ENCODE results near the gene PRKCB. TPM values are rescaled to one million over a fixed set of nuclear protein-coding genes. Genes with fewer than 3 reads are reported as not detected.

Gene PRKCB
- total RNA-seq, 1 donor from 2014 or later = 24.1 TPM

- TF ChIP-seq CTCF (IDR thresholded peaks at IDR 0.05) = no peak
- no peak for ATAC-seq
- Histone ChIP-seq H3K27ac (no peak overlapping the region), H3K27me3 (ENCODE audit: low read depth) (no peaks in the 10 kb centered on the region), H3K36me3 (no peaks in the 10 kb centered on the region), H3K4me1 (no peaks in the 10 kb centered on the region), H3K4me3 (no peak overlapping the region), H3K9me3 (no peaks in the 10 kb centered on the region)
- DNase-seq = no peak
- intact Hi-C loops (cut with DNase I) = no loop called here
These were observed 238.8 kb downstream of the PRKCB start for GRCh38 chr16:24074574-24074973.

- intact Hi-C loops (cut with DNase I) = no loop called here
- Histone ChIP-seq H3K4me1 (no peaks in the 10 kb centered on the region), H3K27ac (no peak overlapping the region), H3K27me3 (ENCODE audit: low read depth) (no peaks in the 10 kb centered on the region), H3K9me3 (no peaks in the 10 kb centered on the region), H3K36me3 (no peaks in the 10 kb centered on the region), H3K4me3 (no peak overlapping the region)
- no peak for TF ChIP-seq CTCF (IDR thresholded peaks at IDR 0.05)
- no peak for DNase-seq
- ATAC-seq = no peak
These were observed 239.5 kb downstream of the PRKCB start for GRCh38 chr16:24075302-24075701.

GRCh38 chr16:24075931-24076716, 240.3 kb downstream of the PRKCB start:
- H3K4me3 ChIP-seq = no peak overlapping the region
- H3K27ac ChIP-seq = no peak overlapping the region
- TF ChIP-seq CTCF (IDR thresholded peaks at IDR 0.05) = no peak
- H3K9me3 ChIP-seq = no peaks in the 10 kb centered on the region
- no peaks in the 10 kb centered on the region for H3K36me3 ChIP-seq
- H3K4me1 ChIP-seq = no peaks in the 10 kb centered on the region
- H3K27me3 ChIP-seq (ENCODE audit: low read depth) = no peaks in the 10 kb centered on the region
- DNase-seq = no peak
- intact Hi-C loops (cut with DNase I) = no loop called here
- peak in 1 of 2 donors; percentile 71 for ATAC-seq

DNA sequence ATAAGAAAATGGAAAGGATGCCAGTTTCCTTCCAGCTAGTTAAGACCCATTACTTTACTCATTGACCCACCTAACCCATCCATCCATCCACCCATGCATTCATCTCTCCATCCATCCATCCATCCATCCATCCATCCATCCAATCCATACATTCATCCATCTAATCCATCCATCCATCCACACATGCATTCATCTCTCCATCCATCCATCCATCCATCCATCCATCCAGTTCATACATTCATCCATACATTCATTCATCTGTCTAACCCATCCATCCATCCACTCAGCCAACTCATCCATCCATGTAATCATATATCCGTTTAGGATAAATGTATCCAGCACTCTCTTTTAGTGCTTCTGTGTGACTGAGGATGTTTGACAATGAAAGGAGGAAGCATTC, 241.5 kb downstream of the PRKCB start:
- ATAC-seq = no peak
- TF ChIP-seq CTCF (IDR thresholded peaks at IDR 0.05) = no peak
- no peak for DNase-seq
- Histone ChIP-seq H3K27me3 (ENCODE audit: low read depth) (no peaks in the 10 kb centered on the region), H3K9me3 (no peaks in the 10 kb centered on the region), H3K4me1 (no peaks in the 10 kb centered on the region), H3K27ac (no peak overlapping the region), H3K36me3 (no peaks in the 10 kb centered on the region), H3K4me3 (no peak overlapping the region)
- intact Hi-C loops (cut with DNase I) = no loop called here

DNA sequence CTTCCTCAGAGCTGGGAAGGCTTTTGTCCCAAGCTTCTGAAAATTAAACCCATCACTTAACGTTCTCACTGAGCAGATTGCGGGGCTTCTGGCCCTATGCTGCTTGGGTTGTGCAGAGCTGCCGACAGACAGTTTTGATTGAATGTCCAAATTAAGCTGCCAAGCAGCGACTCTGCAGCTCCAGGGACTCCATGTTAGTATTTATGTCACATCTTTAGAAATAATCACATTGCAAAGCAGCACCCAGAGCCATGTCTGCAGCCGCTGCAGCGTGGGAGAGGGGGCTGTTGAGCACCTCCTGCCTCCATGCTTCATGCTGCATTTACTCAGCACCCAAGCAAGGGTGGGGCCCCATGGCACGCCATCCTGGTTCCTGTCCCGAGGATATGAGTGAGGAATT, 242.2 kb downstream of the PRKCB start:
- ATAC-seq = no peak
- no peak overlapping the region for H3K4me3 ChIP-seq

More for the DNA sequence above, 242.2 kb downstream of the PRKCB start:
- Histone ChIP-seq H3K27ac (no peak overlapping the region), H3K36me3 (no peaks in the 10 kb centered on the region), H3K9me3 (no peaks in the 10 kb centered on the region), H3K27me3 (ENCODE audit: low read depth) (no peaks in the 10 kb centered on the region), H3K4me1 (no peaks in the 10 kb centered on the region)
- no peak for TF ChIP-seq CTCF (IDR thresholded peaks at IDR 0.05)
- intact Hi-C loops (cut with DNase I) = no loop called here
- DNase-seq = no peak
